HepG2 (cell line): ENCODE results near the gene SEPTIN12. TPM values are rescaled to one million over a fixed set of nuclear protein-coding genes. Genes with fewer than 3 reads are reported as not detected.

Experiments
- ATF5 ChIP-seq: sonication (generic); formaldehyde crosslinking; IDR thresholded peaks from 2 replicates; pipeline ENCODE4 v1.4.0; 2020; ENCODE audit warnings: mild to moderate bottlenecking, low read depth, missing genetic modification reagents
- HNF1B ChIP-seq: sonication (generic); formaldehyde crosslinking; IDR thresholded peaks from 2 replicates; pipeline ENCODE4 v1.5.1; 2020; ENCODE audit warnings: mild to moderate bottlenecking, moderate library complexity, missing genetic modification reagents
- MYC ChIP-seq: sonication (generic); formaldehyde crosslinking; IDR thresholded peaks from 2 replicates; pipeline ENCODE4 v1.9.0; 2021; ENCODE audit warnings: missing genetic modification reagents, borderline replicate concordance
- NR0B2 ChIP-seq: sonication (generic); formaldehyde crosslinking; IDR thresholded peaks from 2 replicates; pipeline ENCODE4 v1.4.0; 2020; ENCODE audit warnings: mild to moderate bottlenecking, missing genetic modification reagents
- PAXIP1 ChIP-seq: sonication (generic); formaldehyde crosslinking; conservative IDR thresholded peaks from 2 replicates; pipeline ENCODE4 v1.4.0; 2020; ENCODE audit warnings: mild to moderate bottlenecking, missing genetic modification reagents, moderate library complexity
- PLSCR1 ChIP-seq: sonication (generic); formaldehyde crosslinking; IDR thresholded peaks from 2 replicates; pipeline ENCODE4 v1.5.0; 2020; ENCODE audit warnings: missing genetic modification reagents, mild to moderate bottlenecking, borderline replicate concordance
- SRF ChIP-seq: IDR thresholded peaks from 2 replicates; pipeline ENCODE4 v1.6.1; 2011; ENCODE audit warnings: mild to moderate bottlenecking, low read depth, low read length, moderate library complexity
- ZBTB10 ChIP-seq: sonication (generic); formaldehyde crosslinking; IDR thresholded peaks from 2 replicates; pipeline ENCODE4 v1.4.0; 2020; ENCODE audit warnings: missing genetic modification reagents, borderline replicate concordance
- ZBTB49 ChIP-seq: sonication (generic); formaldehyde crosslinking; IDR thresholded peaks from 2 replicates; pipeline ENCODE4 v1.4.0; 2020; ENCODE audit warnings: missing genetic modification reagents, borderline replicate concordance
- ZFP36L1 ChIP-seq: sonication (generic); formaldehyde crosslinking; IDR thresholded peaks from 2 replicates; pipeline ENCODE4 v1.8.0; 2022; ENCODE audit warnings: mild to moderate bottlenecking, missing genetic modification reagents, moderate library complexity
- ZFY ChIP-seq: sonication (generic); formaldehyde crosslinking; IDR thresholded peaks from 2 replicates; pipeline ENCODE4 v1.4.0; 2020; ENCODE audit warnings: missing genetic modification reagents
- ZNF282 ChIP-seq: fragments of 450-650 bp; IDR thresholded peaks from 2 replicates; pipeline ENCODE4 v1.6.1; 2018; ENCODE audit not compliant: partially characterized antibody
- ZNF572 ChIP-seq: sonication (generic); formaldehyde crosslinking; IDR thresholded peaks from 2 replicates; pipeline ENCODE4 v1.5.1; 2020; ENCODE audit warnings: mild to moderate bottlenecking, missing genetic modification reagents
- ZNF792 ChIP-seq: IDR thresholded peaks from 2 replicates; pipeline ENCODE4 v1.6.1; 2016
- polyA plus RNA-seq, 8 experiments: library from polyadenylated mRNA; depleted of rRNA in 3 of 8; stranded (reverse) in 7 of 8; unstranded in 1 of 8; fragments of >200 nt; fragmentation: Illumina TruSeq in 4 of 8; extraction: Trizol in 4 of 8; gene quantifications; 2 replicates each; pipeline versions ENCODE4 v1.2.1 to v1.2.3, GENCODE V29; 2011 to 2016; ENCODE audit warnings: low read depth in 4 of 8, missing spikeins in 1 of 8, mixed read lengths in 1 of 8; ENCODE audit not compliant: insufficient read depth in 1 of 8
- total RNA-seq, 5 experiments: library from RNA; depleted of rRNA; stranded (reverse); fragments of >200 nt; fragmentation: Illumina TruSeq; extraction: Trizol; gene quantifications; 2 replicates each; pipeline ENCODE4 v1.2.3, GENCODE V29; 2016; ENCODE audit warnings: low read depth in 1 of 5

SEPTIN12 gene
- total and polyA plus RNA-seq, 2 of the 13 experiments (the other 11 are each of a cell fraction or from before 2014, with no cell fraction given) = 0.22 TPM; not detected in 1

- TF ChIP-seq PAXIP1 (CRISPR knock-in tag) (peak; percentile 29; the same call in 1 of the 2 replicates), ZNF282 (no peak), ZBTB10 (no peak), PLSCR1 (CRISPR knock-in tag) (no peak), ZFY (CRISPR knock-in tag) (peak; percentile 70), SRF (peak; percentile 75; the same call in 1 of the 2 replicates), HNF1B (CRISPR knock-in tag) (peak; percentile 51), ZBTB49 (CRISPR knock-in tag) (peak; percentile 27; the same call in 1 of the 2 replicates), MYC (CRISPR knock-in tag) (peak; percentile 72; the same call in 1 of the 2 replicates), NR0B2 (CRISPR knock-in tag) (0 out of 2 replicates have a peak, but pooled peaks have one; percentile 69), ZFP36L1 (no peak), ATF5 (CRISPR knock-in tag) (no peak), ZNF792 (peak; percentile 91), ZNF572 (no peak; the same call in 1 of the 2 replicates)
These were observed 19.4 kb downstream of the SEPTIN12 start (continued) for GRCh38 chr16:4768549-4769305.
